ENCODE data around the gene HSD17B2.

The HSD17B2 gene

GRCh38 chr16:82092711-82093110, 57.7 kb downstream of the HSD17B2 start:
- Histone ChIP-seq H4K20me1 (ENCODE audit: insufficient read depth, low read length, poor library complexity, severe bottlenecking) (no peaks in the 10 kb centered on the region), H3K9me2 (replicated peaks; ENCODE audit: low read depth, low read length) (no peaks in the 10 kb centered on the region), H3K36me3 (ENCODE audit: insufficient read depth, low read length) (no peaks in the 10 kb centered on the region), H3K79me2 (ENCODE audit: insufficient read depth, low read length) (no peaks in the 10 kb centered on the region), H3K9me3 (ENCODE audit: insufficient read depth, low read depth, low read length) (no peaks in the 10 kb centered on the region), H3K9ac (ENCODE audit: low read depth, low read length, poor library complexity, severe bottlenecking) (no peak overlapping the region), H3K27me3 (ENCODE audit: insufficient read depth, low read length, poor library complexity, severe bottlenecking) (no peaks in the 10 kb centered on the region), H3K4me2 (ENCODE audit: low read depth, low read length, poor library complexity, severe bottlenecking) (no peak overlapping the region), H3F3A (ENCODE audit: low read depth) (no peaks in the 10 kb centered on the region), H3K4me3 (ENCODE audit: low read length, poor library complexity, severe bottlenecking) (no peak overlapping the region), H2AFZ (ENCODE audit: low read length) (no peak overlapping the region), H3K4me1 (ENCODE audit: insufficient read depth, low read length, poor library complexity, severe bottlenecking) (peaks cover 11% of the 10 kb centered on the region)
- TF ChIP-seq CTCF (conservative IDR thresholded peaks at IDR 0.05; ENCODE audit: low read length) (no peak), EZH2phosphoT487 (IDR thresholded peaks at IDR 0.05; ENCODE audit: borderline replicate concordance) (no peak)

GRCh38 chr16:82093666-82094300, 58.7 kb downstream of the HSD17B2 start:
- Histone ChIP-seq H4K20me1 (ENCODE audit: insufficient read depth, low read length, poor library complexity, severe bottlenecking) (no peaks in the 10 kb centered on the region), H3K4me2 (ENCODE audit: low read depth, low read length, poor library complexity, severe bottlenecking) (no peak overlapping the region), H2AFZ (ENCODE audit: low read length) (no peak overlapping the region), H3F3A (ENCODE audit: low read depth) (no peaks in the 10 kb centered on the region), H3K4me1 (ENCODE audit: insufficient read depth, low read length, poor library complexity, severe bottlenecking) (peaks cover 11% of the 10 kb centered on the region), H3K36me3 (ENCODE audit: insufficient read depth, low read length) (no peaks in the 10 kb centered on the region), H3K4me3 (ENCODE audit: low read length, poor library complexity, severe bottlenecking) (no peak overlapping the region), H3K9me2 (replicated peaks; ENCODE audit: low read depth, low read length) (no peaks in the 10 kb centered on the region), H3K9me3 (ENCODE audit: insufficient read depth, low read depth, low read length) (no peaks in the 10 kb centered on the region), H3K27me3 (ENCODE audit: insufficient read depth, low read length, poor library complexity, severe bottlenecking) (no peaks in the 10 kb centered on the region), H3K79me2 (ENCODE audit: insufficient read depth, low read length) (no peaks in the 10 kb centered on the region), H3K9ac (ENCODE audit: low read depth, low read length, poor library complexity, severe bottlenecking) (no peak overlapping the region)
- TF ChIP-seq CTCF (conservative IDR thresholded peaks at IDR 0.05; ENCODE audit: low read length) (no peak), EZH2phosphoT487 (IDR thresholded peaks at IDR 0.05; ENCODE audit: borderline replicate concordance) (no peak)

GRCh38 chr16:82094942-82095540, 60.0 kb downstream of the HSD17B2 start:
- Histone ChIP-seq H3F3A (ENCODE audit: low read depth) (no peaks in the 10 kb centered on the region), H3K36me3 (ENCODE audit: insufficient read depth, low read length) (no peaks in the 10 kb centered on the region), H3K79me2 (ENCODE audit: insufficient read depth, low read length) (no peaks in the 10 kb centered on the region), H3K9ac (ENCODE audit: low read depth, low read length, poor library complexity, severe bottlenecking) (no peak overlapping the region), H3K9me3 (ENCODE audit: insufficient read depth, low read depth, low read length) (no peaks in the 10 kb centered on the region), H2AFZ (ENCODE audit: low read length) (no peak overlapping the region), H4K20me1 (ENCODE audit: insufficient read depth, low read length, poor library complexity, severe bottlenecking) (no peaks in the 10 kb centered on the region), H3K27me3 (ENCODE audit: insufficient read depth, low read length, poor library complexity, severe bottlenecking) (no peaks in the 10 kb centered on the region), H3K9me2 (replicated peaks; ENCODE audit: low read depth, low read length) (no peaks in the 10 kb centered on the region), H3K4me2 (ENCODE audit: low read depth, low read length, poor library complexity, severe bottlenecking) (no peak overlapping the region), H3K4me3 (ENCODE audit: low read length, poor library complexity, severe bottlenecking) (no peak overlapping the region), H3K4me1 (ENCODE audit: insufficient read depth, low read length, poor library complexity, severe bottlenecking) (peaks cover 11% of the 10 kb centered on the region)
- no peak for TF ChIP-seq CTCF (conservative IDR thresholded peaks at IDR 0.05; ENCODE audit: low read length)
- no peak for TF ChIP-seq EZH2phosphoT487 (IDR thresholded peaks at IDR 0.05; ENCODE audit: borderline replicate concordance)

Measured in Loucy (cell line).